ENCODE measurements around the gene CACNA1H. TPM values are rescaled to one million over a fixed set of nuclear protein-coding genes. Genes with fewer than 3 reads are reported as not detected.

The CACNA1H gene
- total RNA-seq, 1 donor from 2014 or later, result 0.02 TPM

DNA sequence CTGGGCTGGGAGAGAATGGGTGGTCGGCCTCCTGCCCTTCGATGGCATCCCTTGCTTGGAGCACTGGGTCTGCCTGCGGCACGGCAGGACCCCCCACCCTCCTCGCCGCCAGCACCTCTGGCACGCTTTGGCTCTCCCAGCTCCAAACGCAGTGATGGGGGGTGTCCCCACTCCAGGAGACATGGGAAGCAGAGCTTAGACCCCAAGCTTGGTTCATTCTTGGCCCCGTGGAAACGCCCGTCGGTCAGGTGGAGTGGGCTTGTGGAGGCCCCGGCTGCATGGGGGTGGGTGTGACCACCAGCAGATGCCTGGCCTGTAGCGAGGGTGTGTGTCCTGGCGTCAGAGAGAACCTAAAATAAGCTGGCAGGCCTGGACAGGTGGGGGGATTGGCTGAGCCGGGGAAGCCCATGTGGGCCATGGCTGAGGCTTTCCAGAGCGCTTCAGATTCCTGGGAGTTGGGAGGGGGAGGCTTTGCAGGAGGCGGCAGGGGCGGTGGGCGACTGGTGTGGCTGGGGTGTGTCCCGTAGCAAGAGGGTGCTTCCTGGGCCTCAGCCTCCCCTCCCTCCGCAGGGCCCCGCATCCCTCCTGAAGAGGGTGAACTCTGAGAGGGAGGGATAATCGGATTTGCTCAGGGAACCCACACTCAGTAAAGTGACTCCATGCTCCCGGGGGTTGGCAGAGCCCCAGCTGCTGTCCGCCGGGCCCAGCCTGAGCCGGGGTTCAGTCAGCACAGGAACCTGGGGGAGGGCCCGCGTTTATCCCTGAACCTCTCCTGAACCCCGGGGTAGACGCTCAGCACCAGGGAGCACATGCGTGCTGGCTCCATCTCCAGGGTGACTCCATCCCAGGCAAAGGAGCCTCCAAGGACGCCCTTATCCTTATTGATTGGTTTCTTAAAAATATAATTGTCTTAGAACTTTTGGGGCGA lies 3.4 kb downstream of the CACNA1H start:
- H3K36me3 Mint-ChIP-seq (ENCODE audit: low read depth), result no peaks in the 10 kb centered on the region
- peaks cover 5% of the 10 kb centered on the region for H3K4me1 Mint-ChIP-seq
- ChIA-PET POLR2A (interaction anchor here (0.6 kb wide), 1 partner anchor 16 kb away, joined by 3 read pairs; no protein-coding TSS in a partner anchor), CTCF (no interaction called here)
- peaks cover 11% of the 10 kb centered on the region for H3K27me3 Mint-ChIP-seq
- TF ChIP-seq, protein P1, sequence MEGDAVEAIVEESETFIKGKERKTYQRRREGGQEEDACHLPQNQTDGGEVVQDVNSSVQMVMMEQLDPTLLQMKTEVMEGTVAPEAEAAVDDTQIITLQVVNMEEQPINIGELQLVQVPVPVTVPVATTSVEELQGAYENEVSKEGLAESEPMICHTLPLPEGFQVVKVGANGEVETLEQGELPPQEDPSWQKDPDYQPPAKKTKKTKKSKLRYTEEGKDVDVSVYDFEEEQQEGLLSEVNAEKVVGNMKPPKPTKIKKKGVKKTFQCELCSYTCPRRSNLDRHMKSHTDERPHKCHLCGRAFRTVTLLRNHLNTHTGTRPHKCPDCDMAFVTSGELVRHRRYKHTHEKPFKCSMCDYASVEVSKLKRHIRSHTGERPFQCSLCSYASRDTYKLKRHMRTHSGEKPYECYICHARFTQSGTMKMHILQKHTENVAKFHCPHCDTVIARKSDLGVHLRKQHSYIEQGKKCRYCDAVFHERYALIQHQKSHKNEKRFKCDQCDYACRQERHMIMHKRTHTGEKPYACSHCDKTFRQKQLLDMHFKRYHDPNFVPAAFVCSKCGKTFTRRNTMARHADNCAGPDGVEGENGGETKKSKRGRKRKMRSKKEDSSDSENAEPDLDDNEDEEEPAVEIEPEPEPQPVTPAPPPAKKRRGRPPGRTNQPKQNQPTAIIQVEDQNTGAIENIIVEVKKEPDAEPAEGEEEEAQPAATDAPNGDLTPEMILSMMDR (IDR thresholded peaks at IDR 0.05), result no peak
- no peak overlapping the region for H3K27ac Mint-ChIP-seq
- DNase-seq (no peak), ATAC-seq (ENCODE audit: low read depth) (no peak)
- no peak overlapping the region for H3K4me3 Mint-ChIP-seq
- H3K9me3 Mint-ChIP-seq, result no peaks in the 10 kb centered on the region
- intact Hi-C loops (cut with micrococcal nuclease), result no loop called here

DNA sequence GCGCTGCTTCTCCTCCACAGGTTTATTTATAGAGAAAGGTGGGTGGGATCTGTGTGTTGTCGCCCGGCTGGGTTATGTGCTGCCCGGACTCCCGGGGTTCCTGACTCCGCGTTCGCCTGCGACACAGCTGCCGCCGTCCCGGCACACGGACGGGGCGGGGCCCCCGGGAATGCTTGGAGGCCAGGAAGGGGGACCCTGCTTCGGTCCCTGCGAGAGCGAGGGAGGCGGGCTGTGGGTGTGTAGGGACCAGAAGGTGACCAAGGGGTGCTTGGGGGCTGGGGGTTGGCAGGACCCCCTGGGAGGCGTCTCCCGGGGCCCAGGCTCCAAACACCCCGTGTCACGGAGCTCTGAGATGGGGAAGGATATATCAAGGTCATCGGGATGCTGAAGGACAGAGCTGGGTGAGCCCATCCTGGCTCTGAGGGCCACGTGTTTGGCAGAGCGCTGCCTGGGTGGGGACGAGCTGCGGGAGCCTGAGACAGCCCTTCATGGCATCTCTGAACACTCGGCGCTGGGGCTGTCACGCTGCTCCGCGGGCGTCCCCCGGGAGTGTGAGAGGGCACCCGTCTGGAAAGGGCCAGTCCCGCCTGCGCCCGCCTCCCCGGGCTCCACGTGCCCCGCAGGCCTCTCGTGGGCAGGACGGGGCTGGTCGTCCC lies 4.2 kb downstream of the CACNA1H start:
- H3K27me3 Mint-ChIP-seq, result peaks cover 11% of the 10 kb centered on the region
- ATAC-seq (ENCODE audit: low read depth) (no peak), DNase-seq (no peak)
- ChIA-PET CTCF (no interaction called here), POLR2A (no interaction called here)
- TF ChIP-seq, protein P1 (IDR thresholded peaks at IDR 0.05), result no peak
- intact Hi-C loops (cut with micrococcal nuclease), result no loop called here
- no peaks in the 10 kb centered on the region for H3K9me3 Mint-ChIP-seq
- peaks cover 5% of the 10 kb centered on the region for H3K4me1 Mint-ChIP-seq
- no peak overlapping the region for H3K4me3 Mint-ChIP-seq
- no peaks in the 10 kb centered on the region for H3K36me3 Mint-ChIP-seq (ENCODE audit: low read depth)
- H3K27ac Mint-ChIP-seq, result no peak overlapping the region

DNA sequence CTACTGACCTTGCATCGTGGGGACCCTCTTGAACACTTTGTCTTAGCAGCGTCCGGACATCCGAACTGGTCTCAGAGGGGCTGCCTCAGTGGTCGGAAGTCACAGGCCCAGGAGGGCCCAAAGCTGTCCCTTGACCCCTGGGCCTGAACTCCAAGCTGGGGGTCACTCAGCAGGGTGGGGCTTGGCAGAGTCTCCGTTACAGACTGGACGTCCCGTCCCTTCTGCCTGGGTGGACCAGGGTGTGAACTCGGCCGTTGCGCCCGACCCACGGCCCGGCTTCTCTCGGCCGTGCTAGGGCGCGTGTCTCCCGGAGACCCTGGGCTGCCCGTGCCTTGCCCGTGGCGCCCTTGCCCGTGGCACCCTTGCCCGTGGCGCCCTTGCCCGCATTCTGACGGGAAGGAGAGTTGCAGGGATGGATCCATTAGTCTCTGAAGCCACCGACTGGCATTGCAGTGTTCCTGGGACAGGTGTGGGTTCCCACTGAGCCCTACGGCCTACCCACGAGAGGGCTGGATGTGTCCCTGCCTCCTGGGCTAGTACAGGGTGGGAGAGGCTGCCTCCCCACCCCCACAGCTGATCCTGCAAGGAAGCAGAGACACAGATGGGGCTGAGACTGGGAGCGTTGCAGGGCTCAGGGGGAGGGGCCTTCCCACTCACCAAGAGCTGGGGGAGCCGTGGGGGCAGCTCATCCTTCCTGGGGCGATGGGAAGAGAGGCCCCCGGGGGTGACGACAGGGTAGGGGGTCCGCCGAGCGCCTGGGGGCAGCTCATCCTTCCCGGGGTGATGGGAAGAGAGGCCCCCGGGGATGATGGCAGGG lies 4.9 kb downstream of the CACNA1H start:
- Mint-ChIP-seq H3K36me3 (ENCODE audit: low read depth) (no peaks in the 10 kb centered on the region), H3K9me3 (no peaks in the 10 kb centered on the region), H3K27me3 (peaks cover 11% of the 10 kb centered on the region), H3K27ac (no peak overlapping the region), H3K4me3 (no peak overlapping the region), H3K4me1 (peaks cover 3% of the 10 kb centered on the region)
- ATAC-seq (ENCODE audit: low read depth) (no peak), DNase-seq (no peak)
- intact Hi-C loops (cut with micrococcal nuclease), result no loop called here
- POLR2A ChIA-PET, result no interaction called here
- TF ChIP-seq, protein P1 (IDR thresholded peaks at IDR 0.05), result no peak
- CTCF ChIA-PET, result no interaction called here

DNA sequence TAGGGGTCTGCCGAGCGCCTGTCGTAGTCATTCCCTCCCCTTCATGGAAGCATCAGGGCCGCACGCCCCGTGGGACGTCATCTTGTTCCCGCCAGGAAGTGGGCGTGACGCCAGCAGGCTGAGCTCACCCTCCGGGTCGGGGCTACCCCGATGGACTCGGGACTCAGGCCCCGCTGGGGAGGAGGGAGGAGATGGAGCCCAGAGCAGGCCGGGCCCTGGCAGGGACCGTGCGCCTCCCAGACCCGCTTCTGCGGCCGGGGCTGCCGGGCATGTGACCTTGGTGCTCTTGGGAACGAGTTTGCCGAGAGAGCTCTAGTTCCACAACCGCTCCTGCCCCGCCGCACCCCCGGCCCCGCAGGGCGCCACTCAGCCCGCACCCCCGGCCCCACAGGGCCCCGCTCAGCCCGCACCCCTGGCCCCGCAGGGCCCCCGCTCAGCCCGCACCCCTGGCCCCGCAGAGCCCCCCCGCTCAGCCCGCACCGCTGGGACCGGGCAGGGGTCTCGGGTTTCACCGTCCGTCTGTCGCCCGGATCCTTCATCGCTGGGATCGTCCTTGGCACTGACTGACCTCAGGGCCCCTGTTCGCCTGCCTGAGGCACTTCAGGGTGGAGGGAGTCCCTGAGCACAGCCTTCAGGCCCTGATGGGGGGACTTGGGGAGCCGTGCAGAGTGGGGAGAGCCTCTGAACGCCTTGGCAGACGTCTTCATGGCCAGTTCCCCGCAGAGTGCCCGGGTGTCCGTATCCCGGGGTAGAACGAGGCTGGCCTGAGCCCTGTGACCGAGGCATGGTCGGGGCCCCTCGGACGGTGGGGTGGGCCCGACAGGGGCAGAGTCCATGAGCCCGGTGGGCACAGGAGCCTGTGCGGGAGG lies 5.8 kb downstream of the CACNA1H start:
- ATAC-seq (ENCODE audit: low read depth) (no peak), DNase-seq (no peak)
- no peaks in the 10 kb centered on the region for H3K36me3 Mint-ChIP-seq (ENCODE audit: low read depth)
- intact Hi-C loops (cut with micrococcal nuclease), result no loop called here
- ChIA-PET POLR2A (no interaction called here), CTCF (no interaction called here)
- no peaks in the 10 kb centered on the region for H3K9me3 Mint-ChIP-seq
- no peak overlapping the region for H3K27ac Mint-ChIP-seq
- TF ChIP-seq, protein P1 (IDR thresholded peaks at IDR 0.05), result no peak
- H3K4me3 Mint-ChIP-seq, result no peak overlapping the region
- H3K27me3 Mint-ChIP-seq, result peaks cover 11% of the 10 kb centered on the region
- H3K4me1 Mint-ChIP-seq, result peaks cover 3% of the 10 kb centered on the region
